ENCODE data around the gene WNT3. TPM values are rescaled to one million over a fixed set of nuclear protein-coding genes. Genes with fewer than 3 reads are reported as not detected.

The WNT3 gene
- total and polyA plus RNA-seq, 2 experiments from 2014 or later: 2.7 to 3.4 TPM

- no peak overlapping the region for H3K27ac ChIP-seq (ENCODE audit: low read depth)
- no peak overlapping the region for H3K4me3 ChIP-seq
- no peaks in the 10 kb centered on the region for H3K9me2 ChIP-seq (ENCODE audit: insufficient read depth)
- TF ChIP-seq STAT1 (IDR thresholded peaks at IDR 0.05; ENCODE audit: unreplicated experiment): no peak
- TF ChIP-seq REST (IDR thresholded peaks at IDR 0.05; ENCODE audit: unreplicated experiment): no peak
- TF ChIP-seq JUNB (IDR thresholded peaks at IDR 0.05; ENCODE audit: unreplicated experiment): no peak
- no peak for TF ChIP-seq ZNF114 (CRISPR knock-in tag; IDR thresholded peaks at IDR 0.05)
- no peak for TF ChIP-seq EZH2phosphoT487 (IDR thresholded peaks at IDR 0.05; ENCODE audit: unreplicated experiment)
- TF ChIP-seq ZNF331 (CRISPR knock-in tag; IDR thresholded peaks at IDR 0.05; ENCODE audit: low read depth): no peak
- TF ChIP-seq, protein P1, sequence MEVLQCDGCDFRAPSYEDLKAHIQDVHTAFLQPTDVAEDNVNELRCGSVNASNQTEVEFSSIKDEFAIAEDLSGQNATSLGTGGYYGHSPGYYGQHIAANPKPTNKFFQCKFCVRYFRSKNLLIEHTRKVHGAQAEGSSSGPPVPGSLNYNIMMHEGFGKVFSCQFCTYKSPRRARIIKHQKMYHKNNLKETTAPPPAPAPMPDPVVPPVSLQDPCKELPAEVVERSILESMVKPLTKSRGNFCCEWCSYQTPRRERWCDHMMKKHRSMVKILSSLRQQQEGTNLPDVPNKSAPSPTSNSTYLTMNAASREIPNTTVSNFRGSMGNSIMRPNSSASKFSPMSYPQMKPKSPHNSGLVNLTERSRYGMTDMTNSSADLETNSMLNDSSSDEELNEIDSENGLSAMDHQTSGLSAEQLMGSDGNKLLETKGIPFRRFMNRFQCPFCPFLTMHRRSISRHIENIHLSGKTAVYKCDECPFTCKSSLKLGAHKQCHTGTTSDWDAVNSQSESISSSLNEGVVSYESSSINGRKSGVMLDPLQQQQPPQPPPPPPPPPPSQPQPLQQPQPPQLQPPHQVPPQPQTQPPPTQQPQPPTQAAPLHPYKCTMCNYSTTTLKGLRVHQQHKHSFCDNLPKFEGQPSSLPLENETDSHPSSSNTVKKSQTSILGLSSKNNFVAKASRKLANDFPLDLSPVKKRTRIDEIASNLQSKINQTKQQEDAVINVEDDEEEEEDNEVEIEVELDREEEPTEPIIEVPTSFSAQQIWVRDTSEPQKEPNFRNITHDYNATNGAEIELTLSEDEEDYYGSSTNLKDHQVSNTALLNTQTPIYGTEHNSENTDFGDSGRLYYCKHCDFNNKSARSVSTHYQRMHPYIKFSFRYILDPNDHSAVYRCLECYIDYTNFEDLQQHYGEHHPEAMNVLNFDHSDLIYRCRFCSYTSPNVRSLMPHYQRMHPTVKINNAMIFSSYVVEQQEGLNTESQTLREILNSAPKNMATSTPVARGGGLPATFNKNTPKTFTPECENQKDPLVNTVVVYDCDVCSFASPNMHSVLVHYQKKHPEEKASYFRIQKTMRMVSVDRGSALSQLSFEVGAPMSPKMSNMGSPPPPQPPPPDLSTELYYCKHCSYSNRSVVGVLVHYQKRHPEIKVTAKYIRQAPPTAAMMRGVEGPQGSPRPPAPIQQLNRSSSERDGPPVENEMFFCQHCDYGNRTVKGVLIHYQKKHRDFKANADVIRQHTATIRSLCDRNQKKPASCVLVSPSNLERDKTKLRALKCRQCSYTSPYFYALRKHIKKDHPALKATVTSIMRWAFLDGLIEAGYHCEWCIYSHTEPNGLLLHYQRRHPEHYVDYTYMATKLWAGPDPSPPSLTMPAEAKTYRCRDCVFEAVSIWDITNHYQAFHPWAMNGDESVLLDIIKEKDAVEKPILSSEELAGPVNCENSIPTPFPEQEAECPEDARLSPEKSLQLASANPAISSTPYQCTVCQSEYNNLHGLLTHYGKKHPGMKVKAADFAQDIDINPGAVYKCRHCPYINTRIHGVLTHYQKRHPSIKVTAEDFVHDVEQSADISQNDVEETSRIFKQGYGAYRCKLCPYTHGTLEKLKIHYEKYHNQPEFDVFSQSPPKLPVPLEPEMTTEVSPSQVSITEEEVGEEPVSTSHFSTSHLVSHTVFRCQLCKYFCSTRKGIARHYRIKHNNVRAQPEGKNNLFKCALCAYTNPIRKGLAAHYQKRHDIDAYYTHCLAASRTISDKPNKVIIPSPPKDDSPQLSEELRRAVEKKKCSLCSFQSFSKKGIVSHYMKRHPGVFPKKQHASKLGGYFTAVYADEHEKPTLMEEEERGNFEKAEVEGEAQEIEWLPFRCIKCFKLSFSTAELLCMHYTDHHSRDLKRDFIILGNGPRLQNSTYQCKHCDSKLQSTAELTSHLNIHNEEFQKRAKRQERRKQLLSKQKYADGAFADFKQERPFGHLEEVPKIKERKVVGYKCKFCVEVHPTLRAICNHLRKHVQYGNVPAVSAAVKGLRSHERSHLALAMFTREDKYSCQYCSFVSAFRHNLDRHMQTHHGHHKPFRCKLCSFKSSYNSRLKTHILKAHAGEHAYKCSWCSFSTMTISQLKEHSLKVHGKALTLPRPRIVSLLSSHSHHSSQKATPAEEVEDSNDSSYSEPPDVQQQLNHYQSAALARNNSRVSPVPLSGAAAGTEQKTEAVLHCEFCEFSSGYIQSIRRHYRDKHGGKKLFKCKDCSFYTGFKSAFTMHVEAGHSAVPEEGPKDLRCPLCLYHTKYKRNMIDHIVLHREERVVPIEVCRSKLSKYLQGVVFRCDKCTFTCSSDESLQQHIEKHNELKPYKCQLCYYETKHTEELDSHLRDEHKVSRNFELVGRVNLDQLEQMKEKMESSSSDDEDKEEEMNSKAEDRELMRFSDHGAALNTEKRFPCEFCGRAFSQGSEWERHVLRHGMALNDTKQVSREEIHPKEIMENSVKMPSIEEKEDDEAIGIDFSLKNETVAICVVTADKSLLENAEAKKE (CRISPR knock-in tag; IDR thresholded peaks at IDR 0.05): no peak
- no peak for TF ChIP-seq CTCF (conservative IDR thresholded peaks at IDR 0.05; ENCODE audit: low read depth in 2 of 2)
- TF ChIP-seq CREB1 (CRISPR knock-in tag; IDR thresholded peaks at IDR 0.05; ENCODE audit: low read depth): no peak
- TF ChIP-seq, protein P2, sequence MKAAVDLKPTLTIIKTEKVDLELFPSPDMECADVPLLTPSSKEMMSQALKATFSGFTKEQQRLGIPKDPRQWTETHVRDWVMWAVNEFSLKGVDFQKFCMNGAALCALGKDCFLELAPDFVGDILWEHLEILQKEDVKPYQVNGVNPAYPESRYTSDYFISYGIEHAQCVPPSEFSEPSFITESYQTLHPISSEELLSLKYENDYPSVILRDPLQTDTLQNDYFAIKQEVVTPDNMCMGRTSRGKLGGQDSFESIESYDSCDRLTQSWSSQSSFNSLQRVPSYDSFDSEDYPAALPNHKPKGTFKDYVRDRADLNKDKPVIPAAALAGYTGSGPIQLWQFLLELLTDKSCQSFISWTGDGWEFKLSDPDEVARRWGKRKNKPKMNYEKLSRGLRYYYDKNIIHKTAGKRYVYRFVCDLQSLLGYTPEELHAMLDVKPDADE (IDR thresholded peaks at IDR 0.05): no peak
- TF ChIP-seq POLR2AphosphoS5 (IDR thresholded peaks at IDR 0.05; ENCODE audit: low read depth): no peak
- TF ChIP-seq EZH2 (IDR thresholded peaks at IDR 0.05; ENCODE audit: low read depth, unreplicated experiment): no peak
- TF ChIP-seq NANOG (IDR thresholded peaks at IDR 0.05; ENCODE audit: borderline replicate concordance): no peak
- Mint-ChIP-seq H3K4me3 (no peak overlapping the region; the same call in 2 of the 3 replicates), H3K27ac (no peak overlapping the region), H3K9me3 (no peaks in the 10 kb centered on the region; the same call in 2 of the 3 replicates), H3K27me3 (ENCODE audit: insufficient read depth, low read depth, poor library complexity) (peaks cover 53% of the 10 kb centered on the region), H3K36me3 (ENCODE audit: low read depth) (no peaks in the 10 kb centered on the region), H3K4me1 (peaks cover 71% of the 10 kb centered on the region)
- H4K20me1 ChIP-seq (replicated peaks; ENCODE audit: insufficient read depth): no peaks in the 10 kb centered on the region
- H3K4me1 ChIP-seq (ENCODE audit: insufficient read depth): peaks cover 46% of the 10 kb centered on the region
- H3K4me2 ChIP-seq: peak overlapping the region; percentile 60; the same call in 1 of the 2 replicates
- no peaks in the 10 kb centered on the region for H3K79me2 ChIP-seq (replicated peaks; ENCODE audit: insufficient read depth)
- H3K27me3 ChIP-seq (ENCODE audit: insufficient read depth): peaks cover 59% of the 10 kb centered on the region
- DNase-seq (ENCODE audit: low spot score): no peak
- peaks cover under 1% of the 10 kb centered on the region; the same call in 1 of the 2 replicates for H3F3A ChIP-seq (replicated peaks; ENCODE audit: low read depth)
- no peaks in the 10 kb centered on the region for H3K36me3 ChIP-seq (ENCODE audit: insufficient read depth)
- H2AFZ ChIP-seq: no peak overlapping the region
- ATAC-seq: no peak
Measured at GRCh38 chr17:46813920-46814319, 4.6 kb downstream of the WNT3 start.
